ENCODE data around the gene GAPVD1.

The GAPVD1 gene

DNA sequence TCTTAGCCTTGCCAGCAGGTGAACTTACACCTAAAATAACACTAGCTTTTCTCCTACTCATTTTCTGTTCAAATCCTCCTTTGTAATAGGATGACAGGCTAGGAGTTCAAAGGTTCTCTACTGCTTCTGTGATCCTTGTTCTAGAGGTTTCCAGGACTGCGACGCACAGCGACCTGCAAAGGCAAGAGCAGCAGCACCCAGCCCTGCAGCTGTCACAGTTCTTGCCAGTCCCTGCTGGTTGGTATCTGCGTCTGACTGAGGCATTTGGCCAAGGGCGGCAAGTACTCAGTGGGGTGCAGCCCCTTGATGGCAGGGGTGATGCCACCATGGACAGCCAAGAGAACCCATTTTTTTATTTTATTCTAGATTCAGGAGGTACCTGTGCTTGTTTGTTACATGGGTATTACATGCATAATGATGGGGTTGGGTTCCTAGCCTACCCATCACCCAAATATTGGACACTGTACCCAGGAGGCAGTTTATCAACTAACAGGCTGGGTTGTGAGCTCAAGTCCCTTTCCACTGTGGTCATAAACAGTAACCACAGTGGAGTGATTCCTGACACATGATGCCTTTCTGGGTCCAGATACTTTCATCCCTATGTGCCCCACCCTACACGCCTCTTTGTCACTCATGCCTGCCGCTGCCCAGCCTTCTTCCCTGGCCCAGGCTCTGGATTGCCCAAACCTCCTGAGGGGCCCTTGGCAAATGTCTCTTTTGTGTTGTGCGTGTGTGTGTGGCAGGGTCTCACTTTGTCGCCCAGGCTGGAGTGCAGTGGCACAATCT is 111.0 kb downstream of the GAPVD1 start:
- in situ Hi-C loops (cut with MboI; ENCODE audit: low sequenced_read_pairs, unreplicated experiment), result loop anchor here (25.0 kb wide), 2 partner anchors 510 to 585 kb away; partner anchors contain the start of genes ARPC5L, OLFML2A, RPL35 and WDR38
- no peak for DNase-seq (ENCODE audit: low spot score)

DNA sequence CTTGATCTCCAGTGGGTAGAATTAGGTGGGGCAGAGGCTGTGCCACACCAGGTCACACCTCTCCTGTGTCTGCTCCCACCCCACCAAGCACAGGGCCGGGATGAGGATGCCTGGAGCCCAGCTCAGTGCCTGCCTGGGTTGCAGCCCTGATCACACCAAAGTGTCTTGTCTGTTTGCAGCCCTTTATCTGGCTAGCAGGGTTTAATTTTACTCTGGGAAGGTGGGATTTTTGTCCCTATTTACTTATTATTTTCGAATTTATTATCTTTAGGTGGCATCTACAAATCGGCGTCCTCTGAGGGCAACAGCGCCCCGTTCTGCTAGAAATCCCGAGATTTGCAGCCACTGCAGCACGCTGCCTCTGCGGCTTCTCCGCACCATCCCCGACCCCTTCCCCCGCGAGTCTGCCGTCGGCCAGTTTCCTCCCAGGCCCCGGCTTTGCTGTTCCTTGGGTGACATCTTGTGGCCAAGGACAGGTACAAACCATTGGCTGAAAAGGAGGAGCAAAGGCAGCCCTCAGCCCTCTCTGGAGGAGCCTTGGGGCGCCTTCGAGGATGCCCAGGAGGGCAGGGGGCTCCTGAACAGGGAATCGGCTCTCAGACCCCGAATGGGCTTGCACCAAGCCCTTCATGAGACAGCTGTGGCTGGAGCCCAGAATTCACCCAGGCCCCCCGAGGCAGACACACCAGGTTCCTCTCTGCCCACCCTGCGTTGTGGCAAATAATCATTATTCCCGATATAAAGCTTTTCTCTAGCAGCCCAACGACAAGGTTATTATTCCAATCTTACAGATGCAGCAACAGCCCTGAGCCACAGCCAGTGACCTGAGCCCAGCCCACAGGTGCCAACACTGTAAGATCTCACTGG is 113.0 kb downstream of the GAPVD1 start:
- peak; percentile 92 for DNase-seq (ENCODE audit: low spot score)
- TF ChIP-seq, protein P1, sequence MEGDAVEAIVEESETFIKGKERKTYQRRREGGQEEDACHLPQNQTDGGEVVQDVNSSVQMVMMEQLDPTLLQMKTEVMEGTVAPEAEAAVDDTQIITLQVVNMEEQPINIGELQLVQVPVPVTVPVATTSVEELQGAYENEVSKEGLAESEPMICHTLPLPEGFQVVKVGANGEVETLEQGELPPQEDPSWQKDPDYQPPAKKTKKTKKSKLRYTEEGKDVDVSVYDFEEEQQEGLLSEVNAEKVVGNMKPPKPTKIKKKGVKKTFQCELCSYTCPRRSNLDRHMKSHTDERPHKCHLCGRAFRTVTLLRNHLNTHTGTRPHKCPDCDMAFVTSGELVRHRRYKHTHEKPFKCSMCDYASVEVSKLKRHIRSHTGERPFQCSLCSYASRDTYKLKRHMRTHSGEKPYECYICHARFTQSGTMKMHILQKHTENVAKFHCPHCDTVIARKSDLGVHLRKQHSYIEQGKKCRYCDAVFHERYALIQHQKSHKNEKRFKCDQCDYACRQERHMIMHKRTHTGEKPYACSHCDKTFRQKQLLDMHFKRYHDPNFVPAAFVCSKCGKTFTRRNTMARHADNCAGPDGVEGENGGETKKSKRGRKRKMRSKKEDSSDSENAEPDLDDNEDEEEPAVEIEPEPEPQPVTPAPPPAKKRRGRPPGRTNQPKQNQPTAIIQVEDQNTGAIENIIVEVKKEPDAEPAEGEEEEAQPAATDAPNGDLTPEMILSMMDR (IDR thresholded peaks at IDR 0.05; ENCODE audit: borderline replicate concordance, control extremely low read depth, extremely low read depth, insufficient read depth, missing control alignments), result peak; percentile 76
- in situ Hi-C loops (cut with MboI; ENCODE audit: low sequenced_read_pairs, unreplicated experiment), result loop anchor here (25.0 kb wide), 2 partner anchors 512 to 587 kb away; partner anchors contain the start of genes ARPC5L, OLFML2A, RPL35 and WDR38

More for the DNA sequence above, 111.0 kb downstream of the GAPVD1 start:
- TF ChIP-seq, protein P1 (IDR thresholded peaks at IDR 0.05; ENCODE audit: borderline replicate concordance, control extremely low read depth, extremely low read depth, insufficient read depth, missing control alignments), result no peak

DNA sequence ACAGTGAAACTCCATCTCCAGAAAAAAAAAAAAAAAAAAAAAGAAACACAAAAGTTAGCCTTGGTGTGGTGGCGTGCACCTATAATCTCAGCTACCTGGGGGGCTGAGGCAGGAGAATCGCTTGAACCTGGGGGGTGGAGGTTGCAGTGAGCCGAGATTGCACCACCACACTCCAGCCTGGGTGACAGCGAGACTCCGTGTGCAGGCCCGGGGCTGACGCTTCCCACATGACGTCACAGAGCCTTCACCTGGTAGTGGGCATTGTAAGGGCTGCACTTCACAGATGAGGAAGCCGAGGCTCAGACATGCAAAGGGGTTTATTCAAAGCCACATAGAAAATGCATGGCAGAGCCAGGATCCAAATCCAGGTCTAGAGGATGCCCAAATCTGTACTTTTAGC is 114.2 kb downstream of the GAPVD1 start:
- in situ Hi-C loops (cut with MboI; ENCODE audit: low sequenced_read_pairs, unreplicated experiment), result no loop called here
- DNase-seq (ENCODE audit: low spot score), result no peak
- TF ChIP-seq, protein P1 (IDR thresholded peaks at IDR 0.05; ENCODE audit: borderline replicate concordance, control extremely low read depth, extremely low read depth, insufficient read depth, missing control alignments), result no peak

DNA sequence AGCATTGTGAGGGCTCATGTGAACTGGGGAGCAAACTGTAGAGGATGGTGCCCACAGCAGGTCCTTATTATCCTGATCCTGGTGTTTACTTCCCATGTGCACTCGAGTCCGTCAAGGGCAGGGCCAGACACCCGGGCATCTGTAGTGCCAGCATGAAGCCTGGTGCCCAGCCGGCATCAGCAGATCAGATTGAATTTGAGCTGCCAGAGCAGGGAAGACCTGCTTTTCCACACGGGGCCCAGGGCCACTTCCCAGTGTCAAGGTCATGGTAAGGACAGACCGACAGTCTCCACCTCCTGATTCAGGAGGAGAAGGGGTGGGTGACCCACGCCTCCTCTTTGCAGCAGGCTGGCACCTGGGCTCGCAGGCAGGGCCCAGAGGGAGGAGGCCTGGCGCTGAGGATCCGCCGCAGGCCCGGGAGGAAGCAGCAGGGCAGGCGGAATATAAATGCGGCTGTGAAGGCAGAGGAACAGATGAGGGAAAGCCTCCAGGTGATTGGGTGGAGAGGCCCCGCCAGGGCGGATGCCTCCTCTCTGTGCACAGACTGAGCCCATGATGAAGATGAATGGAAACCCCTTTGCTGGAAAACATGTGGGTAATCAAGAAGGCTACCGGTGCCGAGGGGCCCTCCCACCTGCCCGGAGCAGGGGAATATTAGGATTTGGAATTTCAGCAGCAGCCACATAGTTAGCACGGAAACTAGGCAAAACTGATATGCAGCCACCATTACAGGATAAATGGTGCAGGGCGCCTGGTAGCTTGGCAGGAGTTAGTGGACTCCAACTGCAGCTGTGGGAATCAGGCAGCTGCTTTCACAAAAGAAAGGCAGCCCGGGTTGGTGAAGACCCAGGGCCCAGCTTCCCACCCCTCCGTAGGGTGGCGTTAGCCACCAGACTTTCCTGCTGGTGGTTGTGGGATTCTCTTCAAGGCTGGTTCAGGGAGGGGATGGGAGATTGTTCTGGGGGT is 114.9 kb downstream of the GAPVD1 start:
- in situ Hi-C loops (cut with MboI; ENCODE audit: low sequenced_read_pairs, unreplicated experiment), result no loop called here
- TF ChIP-seq, protein P1 (IDR thresholded peaks at IDR 0.05; ENCODE audit: borderline replicate concordance, control extremely low read depth, extremely low read depth, insufficient read depth, missing control alignments), result no peak
- no peak for DNase-seq (ENCODE audit: low spot score)

GRCh38 chr9:125377584-125378250 is 116.1 kb downstream of the GAPVD1 start:
- TF ChIP-seq, protein P1 (IDR thresholded peaks at IDR 0.05; ENCODE audit: borderline replicate concordance, control extremely low read depth, extremely low read depth, insufficient read depth, missing control alignments), result no peak
- no peak for DNase-seq (ENCODE audit: low spot score)
- in situ Hi-C loops (cut with MboI; ENCODE audit: low sequenced_read_pairs, unreplicated experiment), result no loop called here
